ENCODE data around the gene PPP2R2D. TPM values are rescaled to one million over a fixed set of nuclear protein-coding genes. Genes with fewer than 3 reads are reported as not detected.
A peak's percentile ranks its signal among the peaks of the same experiment; 100 is the strongest.

PPP2R2D gene
- total RNA-seq, 2 experiments from 2014 or later: 31.6 to 32.3 TPM

- Mint-ChIP-seq H3K4me3 (no peak overlapping the region), H3K27ac (no peak overlapping the region), H3K9me3 (no peaks in the 10 kb centered on the region), H3K4me1 (ENCODE audit: low read depth) (peaks cover 20% of the 10 kb centered on the region), H3K27me3 (no peaks in the 10 kb centered on the region), H3K36me3 (ENCODE audit: low read depth) (peaks cover 35% of the 10 kb centered on the region)
- ChIA-PET CTCF (no interaction called here), POLR2A (no interaction called here)
- ATAC-seq (no peak), DNase-seq (no peak)
- intact Hi-C loops (cut with micrococcal nuclease): no loop called here
- TF ChIP-seq CTCF (IDR thresholded peaks at IDR 0.05): no peak
Measured at GRCh38 chr10:131938681-131939080, 37.9 kb downstream of the PPP2R2D start.

- H3K27me3 Mint-ChIP-seq: no peaks in the 10 kb centered on the region
- DNase-seq (no peak), ATAC-seq (no peak)
- peaks cover 49% of the 10 kb centered on the region for H3K36me3 Mint-ChIP-seq (ENCODE audit: low read depth)
- CTCF ChIA-PET: interaction anchor here (1.0 to 4.0 kb wide), 5 partner anchors 39 to 80 kb away, joined by 3 to 33 read pairs (median 8); partner anchors contain the start of gene PPP2R2D
- H3K4me1 Mint-ChIP-seq (ENCODE audit: low read depth): peaks cover 5% of the 10 kb centered on the region
- no peak for TF ChIP-seq CTCF (IDR thresholded peaks at IDR 0.05)
- intact Hi-C loops (cut with micrococcal nuclease): loop anchor here (10.0 kb wide), 1 partner anchor 58 kb away; no protein-coding TSS in a partner anchor
- H3K4me3 Mint-ChIP-seq: no peak overlapping the region
- H3K9me3 Mint-ChIP-seq: no peaks in the 10 kb centered on the region
- H3K27ac Mint-ChIP-seq: peak overlapping the region; percentile 25
- POLR2A ChIA-PET: interaction anchor here (1.0 kb wide), 1 partner anchor 30 kb away, joined by 3 read pairs; no protein-coding TSS in a partner anchor
Measured at GRCh38 chr10:131942455-131942854, 41.6 kb downstream of the PPP2R2D start.

GRCh38 chr10:131943021-131943814 is 42.4 kb downstream of the PPP2R2D start:
- ChIA-PET CTCF (interaction anchor here (1.0 to 4.0 kb wide), 5 partner anchors 40 to 80 kb away, joined by 3 to 33 read pairs (median 8); partner anchors contain the start of gene PPP2R2D), POLR2A (interaction anchor here (1.2 kb wide), 1 partner anchor 8 kb away, joined by 3 read pairs; no protein-coding TSS in a partner anchor)
- intact Hi-C loops (cut with micrococcal nuclease): loop anchor here (10.0 kb wide), 1 partner anchor 58 kb away; no protein-coding TSS in a partner anchor
- Mint-ChIP-seq H3K4me1 (ENCODE audit: low read depth) (peaks cover 5% of the 10 kb centered on the region), H3K9me3 (no peaks in the 10 kb centered on the region), H3K4me3 (no peak overlapping the region), H3K27me3 (no peaks in the 10 kb centered on the region), H3K36me3 (ENCODE audit: low read depth) (peaks cover 53% of the 10 kb centered on the region), H3K27ac (no peak overlapping the region)
- DNase-seq (peak; percentile 42), ATAC-seq (peak; percentile 75)
- peak; percentile 26 for TF ChIP-seq CTCF (IDR thresholded peaks at IDR 0.05)

- H3K27me3 Mint-ChIP-seq: no peaks in the 10 kb centered on the region
Measured at GRCh38 chr10:131944412-131944811, 43.6 kb downstream of the PPP2R2D start.

More at GRCh38 chr10:131944412-131944811, 43.6 kb downstream of the PPP2R2D start:
- Mint-ChIP-seq H3K27ac (no peak overlapping the region), H3K36me3 (ENCODE audit: low read depth) (peaks cover 56% of the 10 kb centered on the region), H3K4me1 (ENCODE audit: low read depth) (peaks cover 5% of the 10 kb centered on the region), H3K9me3 (no peaks in the 10 kb centered on the region), H3K4me3 (no peak overlapping the region)
- ATAC-seq: no peak
- intact Hi-C loops (cut with micrococcal nuclease): loop anchor here (10.0 kb wide), 1 partner anchor 60 kb away; no protein-coding TSS in a partner anchor
- ChIA-PET CTCF (interaction anchor here (3.6 to 4.0 kb wide), 2 partner anchors 58 to 78 kb away, joined by 22 to 33 read pairs; no protein-coding TSS in a partner anchor), POLR2A (interaction anchor here (1.2 to 1.9 kb wide), 2 partner anchors 10 to 44 kb away, joined by 3 to 5 read pairs; partner anchors contain the start of gene PPP2R2D)
- DNase-seq: no peak
- no peak for TF ChIP-seq CTCF (IDR thresholded peaks at IDR 0.05)

All from activated CD8-positive, alpha-beta T cell treated with anti-CD3 and anti-CD28 coated beads for 36 hours (primary cell).